Activated CD8-positive, alpha-beta memory T cell treated with anti-CD3 and anti-CD28 coated beads, Interleukin-2, amount 10 ng/mL, durations not matched to agents 7 days and 5 days (primary cell): Measurements from ENCODE around the gene ADAMTS4. TPM values are rescaled to one million over a fixed set of nuclear protein-coding genes. Genes with fewer than 3 reads are reported as not detected.

Experiments used
- ATAC-seq: fragments of 150-1000 bp; cut with Tn5 transposase; one replicate; pipeline ENCODE4 v1.10.0; 2021; ENCODE audit warnings: moderate library complexity
- CTCF ChIA-PET: fragments of 350-600 bp; sonication (Branson Sonifier 250); formaldehyde crosslinking; loops from one replicate; lab custom pipeline; 2021; ENCODE audit warnings: antibody characterized with exemption; lab: Charles Lee
- DNase-seq: peaks from one replicate; pipeline ENCODE4 v3.0.0-alpha.2; 2020
- H3K27ac Mint-ChIP-seq: one replicate; pipeline ENCODE4 v1.8.0; 2021; ENCODE audit warnings: mild to moderate bottlenecking, mixed read lengths
- H3K27me3 Mint-ChIP-seq: one replicate; pipeline ENCODE4 v1.8.0; 2021; ENCODE audit warnings: mixed read lengths
- H3K36me3 Mint-ChIP-seq: one replicate; pipeline ENCODE4 v1.8.0; 2021; ENCODE audit warnings: mild to moderate bottlenecking, mixed read lengths
- H3K4me1 Mint-ChIP-seq: one replicate; pipeline ENCODE4 v1.8.0; 2021; ENCODE audit warnings: mixed read lengths
- H3K4me3 Mint-ChIP-seq: one replicate; pipeline ENCODE4 v1.8.0; 2021; ENCODE audit warnings: mild to moderate bottlenecking, moderate library complexity, mixed read lengths
- H3K9me3 Mint-ChIP-seq: one replicate; pipeline ENCODE4 v1.8.0; 2022; ENCODE audit warnings: low read depth, mixed read lengths
- total RNA-seq, 2 experiments: library from RNA; stranded (reverse); gene quantifications; one replicate each; pipeline ENCODE4 v1.2.3, GENCODE V29; 2021

ADAMTS4 gene, protein sequence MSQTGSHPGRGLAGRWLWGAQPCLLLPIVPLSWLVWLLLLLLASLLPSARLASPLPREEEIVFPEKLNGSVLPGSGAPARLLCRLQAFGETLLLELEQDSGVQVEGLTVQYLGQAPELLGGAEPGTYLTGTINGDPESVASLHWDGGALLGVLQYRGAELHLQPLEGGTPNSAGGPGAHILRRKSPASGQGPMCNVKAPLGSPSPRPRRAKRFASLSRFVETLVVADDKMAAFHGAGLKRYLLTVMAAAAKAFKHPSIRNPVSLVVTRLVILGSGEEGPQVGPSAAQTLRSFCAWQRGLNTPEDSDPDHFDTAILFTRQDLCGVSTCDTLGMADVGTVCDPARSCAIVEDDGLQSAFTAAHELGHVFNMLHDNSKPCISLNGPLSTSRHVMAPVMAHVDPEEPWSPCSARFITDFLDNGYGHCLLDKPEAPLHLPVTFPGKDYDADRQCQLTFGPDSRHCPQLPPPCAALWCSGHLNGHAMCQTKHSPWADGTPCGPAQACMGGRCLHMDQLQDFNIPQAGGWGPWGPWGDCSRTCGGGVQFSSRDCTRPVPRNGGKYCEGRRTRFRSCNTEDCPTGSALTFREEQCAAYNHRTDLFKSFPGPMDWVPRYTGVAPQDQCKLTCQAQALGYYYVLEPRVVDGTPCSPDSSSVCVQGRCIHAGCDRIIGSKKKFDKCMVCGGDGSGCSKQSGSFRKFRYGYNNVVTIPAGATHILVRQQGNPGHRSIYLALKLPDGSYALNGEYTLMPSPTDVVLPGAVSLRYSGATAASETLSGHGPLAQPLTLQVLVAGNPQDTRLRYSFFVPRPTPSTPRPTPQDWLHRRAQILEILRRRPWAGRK
- under 1 TPM; 0.30 to 0.38 TPM for total RNA-seq

DNA sequence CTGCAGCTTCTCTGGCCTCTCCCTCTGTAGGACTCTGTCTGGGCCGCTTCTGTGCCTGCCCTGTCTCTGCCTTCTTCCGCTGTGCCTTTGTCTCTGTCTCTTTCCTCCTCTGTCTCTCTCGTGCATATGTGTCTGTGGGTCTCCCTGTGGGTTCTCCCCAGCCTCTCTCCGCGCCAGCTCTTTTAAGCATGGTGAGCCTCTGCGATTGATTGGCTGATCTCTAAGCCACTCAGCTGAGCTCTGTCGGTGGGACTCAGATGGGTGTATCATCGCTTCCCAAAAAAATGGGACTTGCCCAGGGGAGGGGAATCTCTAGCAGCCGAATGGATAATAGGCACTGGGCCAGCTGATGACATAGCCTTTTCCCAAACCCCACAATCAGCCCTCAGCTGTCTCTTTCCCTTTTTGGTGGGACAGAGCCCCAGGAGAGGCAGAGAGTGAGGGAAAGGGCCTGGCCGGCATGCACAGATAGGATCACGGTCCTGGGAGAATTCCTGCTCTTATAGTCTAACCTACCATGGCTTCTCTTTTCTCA, at the start of gene ADAMTS4:
ADAMTS4 (minus strand) TSS at position 158 of the 535 bp plus-strand sequence. CDS start 427 bp downstream, outside the sequence.
- ATAC-seq, result no peak
- DNase-seq, result no peak
- Mint-ChIP-seq H3K4me3 (no peak within 1 kb of the TSS), H3K9me3 (no peaks in the 10 kb centered on the region), H3K27me3 (no peaks in the 10 kb centered on the region), H3K4me1 (peaks cover 60% of the 10 kb centered on the region), H3K27ac (peak within 1 kb of the TSS; percentile 95), H3K36me3 (peaks cover 9% of the 10 kb centered on the region)
- CTCF ChIA-PET, result interaction anchor here (0.9 to 2.3 kb wide), 6 partner anchors 18 to 183 kb away, joined by 3 to 6 read pairs (median 3); partner anchors contain the start of genes PPOX and TOMM40L

DNA sequence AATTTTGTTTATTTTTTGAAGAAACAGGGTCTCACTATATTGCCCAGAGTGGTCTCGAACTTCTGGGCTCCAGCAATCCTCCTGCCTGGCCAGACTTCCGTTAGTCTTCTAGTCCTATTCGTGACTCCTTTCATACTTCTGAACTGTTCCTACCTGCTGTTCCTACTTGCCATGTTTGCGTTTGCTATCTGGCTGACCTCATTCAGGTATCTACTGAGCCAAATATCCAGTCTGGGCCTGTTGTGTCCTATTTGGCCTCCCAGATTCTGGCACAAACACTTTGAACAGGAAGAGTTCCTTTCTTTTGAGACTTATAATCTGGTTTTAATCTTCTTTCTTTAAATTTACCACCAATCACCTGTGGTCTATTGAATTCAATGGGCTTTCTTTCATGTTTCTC, 46.0 kb upstream of the ADAMTS4 start:
- no peak overlapping the region for H3K27ac Mint-ChIP-seq
- no peak overlapping the region for H3K4me3 Mint-ChIP-seq
- ATAC-seq, result no peak
- H3K27me3 Mint-ChIP-seq, result peaks cover 11% of the 10 kb centered on the region
- H3K9me3 Mint-ChIP-seq, result no peaks in the 10 kb centered on the region
- H3K4me1 Mint-ChIP-seq, result no peaks in the 10 kb centered on the region
- no peak for DNase-seq
- CTCF ChIA-PET, result no interaction called here
- H3K36me3 Mint-ChIP-seq, result no peaks in the 10 kb centered on the region

DNA sequence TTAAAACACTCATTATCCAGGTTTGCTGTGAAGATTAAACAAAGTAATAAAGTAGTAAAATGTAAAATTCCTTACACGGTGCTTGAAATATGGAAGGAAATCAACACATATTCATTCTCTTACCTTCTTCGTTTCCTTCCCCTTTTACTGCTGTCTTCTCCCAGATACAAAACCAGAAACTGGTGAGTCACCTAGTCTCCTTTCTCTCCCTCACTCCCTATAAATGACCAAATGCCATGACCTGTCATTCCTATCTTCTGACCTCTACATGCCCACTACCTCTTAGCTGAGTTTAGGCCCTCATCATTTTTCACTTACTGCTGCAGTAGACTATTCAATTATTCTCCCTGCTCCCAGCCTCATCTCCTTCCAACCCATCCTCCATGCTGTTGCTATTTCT, 43.5 kb upstream of the ADAMTS4 start:
- no peaks in the 10 kb centered on the region for H3K4me1 Mint-ChIP-seq
- H3K27me3 Mint-ChIP-seq, result peaks cover 11% of the 10 kb centered on the region
- no peak overlapping the region for H3K4me3 Mint-ChIP-seq
- ATAC-seq (no peak), DNase-seq (no peak)
- CTCF ChIA-PET, result no interaction called here
- no peaks in the 10 kb centered on the region for H3K9me3 Mint-ChIP-seq
- H3K36me3 Mint-ChIP-seq, result no peaks in the 10 kb centered on the region
- H3K27ac Mint-ChIP-seq, result no peak overlapping the region

DNA sequence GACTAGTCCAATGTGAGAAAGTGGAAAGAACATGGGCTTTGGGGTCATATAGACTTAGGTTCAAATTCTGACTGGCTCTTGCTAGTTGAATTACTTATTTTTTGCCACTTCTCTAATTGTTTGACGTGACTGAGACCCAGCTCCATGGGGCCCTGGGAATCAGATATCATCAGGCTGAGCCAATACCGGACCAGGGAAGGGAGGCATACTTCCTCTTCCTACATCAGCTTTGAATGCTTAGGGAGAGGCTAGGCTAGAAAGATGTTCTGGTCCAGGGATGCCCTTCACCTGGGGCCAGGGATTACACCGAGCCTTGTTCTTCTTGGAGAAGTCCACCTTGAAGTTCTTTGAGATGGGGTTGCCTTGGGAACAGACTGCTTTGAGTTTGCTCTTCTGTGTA, 42.8 kb upstream of the ADAMTS4 start:
- Mint-ChIP-seq H3K9me3 (no peaks in the 10 kb centered on the region), H3K4me1 (no peaks in the 10 kb centered on the region), H3K27ac (no peak overlapping the region), H3K27me3 (peaks cover 9% of the 10 kb centered on the region), H3K4me3 (no peak overlapping the region), H3K36me3 (no peaks in the 10 kb centered on the region)
- CTCF ChIA-PET, result interaction anchor here (1.0 kb wide), 1 partner anchor 50 kb away, joined by 3 read pairs; no protein-coding TSS in a partner anchor
- DNase-seq (no peak), ATAC-seq (no peak)

DNA sequence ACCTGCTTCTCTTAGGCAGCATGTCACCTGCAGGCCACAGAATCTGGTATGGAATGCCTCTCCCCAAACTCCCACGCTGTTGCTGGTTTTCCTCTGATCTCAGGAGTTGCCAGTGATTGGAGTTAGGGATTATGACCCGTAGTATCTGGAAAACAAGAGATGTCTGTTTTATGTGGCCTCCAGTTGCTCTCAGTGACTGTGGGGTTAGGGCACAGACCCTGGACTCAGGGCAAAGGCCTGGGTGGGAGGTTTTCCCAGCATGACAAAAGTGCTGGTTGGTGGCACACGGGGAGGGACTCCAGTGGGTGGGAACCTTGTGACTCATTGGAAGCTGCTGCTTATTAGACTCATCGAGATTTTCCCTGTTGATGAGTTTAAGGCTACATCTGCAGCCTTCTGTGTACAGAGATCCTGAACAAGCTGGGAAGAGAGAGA, 39.2 kb upstream of the ADAMTS4 start, which contains the start of gene NR1I3:
NR1I3 (minus strand) TSS at position 165 of the 435 bp plus-strand sequence. CDS start 1,638 bp downstream, outside the sequence.
- Mint-ChIP-seq H3K4me3 (no peak within 1 kb of the TSS), H3K36me3 (no peaks in the 10 kb centered on the region), H3K27ac (no peak within 1 kb of the TSS), H3K4me1 (no peaks in the 10 kb centered on the region), H3K27me3 (peaks cover 9% of the 10 kb centered on the region), H3K9me3 (no peaks in the 10 kb centered on the region)
- no peak for ATAC-seq
- CTCF ChIA-PET, result interaction anchor here (0.8 to 1.3 kb wide), 2 partner anchors 11 to 144 kb away, joined by 4 read pairs; no protein-coding TSS in a partner anchor
- no peak for DNase-seq

DNA sequence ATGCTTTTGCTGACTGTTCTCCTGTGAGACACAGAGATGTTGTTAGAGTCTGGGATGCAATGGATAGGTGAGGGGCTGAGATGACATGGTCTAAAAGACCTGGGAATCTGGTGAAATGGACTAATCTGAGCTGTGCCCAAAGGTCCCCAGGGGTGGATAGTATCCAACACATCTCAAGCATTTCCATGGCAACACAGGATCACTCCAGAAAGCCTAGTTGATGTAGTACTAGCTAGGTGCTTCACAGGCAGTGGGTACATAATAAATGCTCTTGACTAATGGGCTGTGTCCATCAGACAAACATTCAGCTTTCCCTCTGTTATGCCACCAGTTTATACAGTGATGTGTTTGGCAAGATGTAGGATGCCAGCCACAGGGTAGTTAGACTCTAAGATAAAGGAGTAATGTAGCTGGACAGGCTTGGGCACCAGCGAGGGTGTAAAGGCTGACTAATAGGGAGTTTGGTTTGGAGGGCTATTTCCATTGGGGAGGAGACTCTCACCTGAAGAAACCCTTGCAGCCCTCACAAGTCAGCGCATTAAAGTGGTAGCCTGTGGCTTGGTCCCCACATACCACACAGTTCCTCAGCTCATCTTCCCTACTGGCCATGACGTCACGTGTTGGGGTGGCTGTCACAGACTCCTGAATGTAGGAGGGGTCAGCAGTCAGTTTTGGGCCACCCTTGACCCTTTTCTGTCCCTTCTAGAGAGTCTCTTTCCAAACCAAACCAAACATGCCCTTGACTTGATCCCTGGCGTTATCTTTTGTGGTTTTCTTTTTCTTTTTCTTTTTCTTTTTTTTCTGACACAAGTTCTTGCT, 37.3 kb upstream of the ADAMTS4 start:
- ATAC-seq (no peak), DNase-seq (no peak)
- Mint-ChIP-seq H3K9me3 (no peaks in the 10 kb centered on the region), H3K36me3 (no peaks in the 10 kb centered on the region), H3K27me3 (peaks cover 6% of the 10 kb centered on the region), H3K4me1 (no peaks in the 10 kb centered on the region), H3K4me3 (no peak overlapping the region), H3K27ac (no peak overlapping the region)
- CTCF ChIA-PET, result interaction anchor here (1.3 to 1.4 kb wide), 2 partner anchors 9 to 146 kb away, joined by 4 read pairs; no protein-coding TSS in a partner anchor

DNA sequence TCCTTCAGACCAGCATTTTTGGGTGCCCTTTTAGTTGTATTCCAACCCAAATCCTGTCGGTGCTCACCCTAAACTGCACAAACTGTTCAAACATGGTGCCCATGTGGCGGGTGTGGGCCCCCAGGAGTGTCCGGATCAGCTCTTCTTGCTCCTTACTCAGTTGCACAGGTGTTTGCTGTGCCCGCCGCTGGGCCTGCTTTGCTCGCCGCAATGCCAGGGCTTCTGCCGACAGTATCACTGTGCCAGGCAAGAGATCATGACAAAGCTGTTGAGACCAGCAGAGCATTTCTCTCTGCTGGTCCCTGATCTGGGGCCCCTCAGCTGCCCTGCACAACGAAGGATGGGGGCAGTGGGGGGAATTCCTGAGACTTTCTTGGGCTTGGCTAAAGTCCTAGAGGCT, 34.2 kb upstream of the ADAMTS4 start:
- Mint-ChIP-seq H3K9me3 (no peaks in the 10 kb centered on the region), H3K27ac (no peak overlapping the region), H3K4me1 (peaks cover 3% of the 10 kb centered on the region), H3K36me3 (peaks cover 3% of the 10 kb centered on the region), H3K27me3 (no peaks in the 10 kb centered on the region), H3K4me3 (no peak overlapping the region)
- CTCF ChIA-PET, result interaction anchor here (1.9 to 11.7 kb wide), 2 partner anchors 58 to 152 kb away, joined by 8 to 215 read pairs; no protein-coding TSS in a partner anchor
- ATAC-seq, result no peak
- no peak for DNase-seq

DNA sequence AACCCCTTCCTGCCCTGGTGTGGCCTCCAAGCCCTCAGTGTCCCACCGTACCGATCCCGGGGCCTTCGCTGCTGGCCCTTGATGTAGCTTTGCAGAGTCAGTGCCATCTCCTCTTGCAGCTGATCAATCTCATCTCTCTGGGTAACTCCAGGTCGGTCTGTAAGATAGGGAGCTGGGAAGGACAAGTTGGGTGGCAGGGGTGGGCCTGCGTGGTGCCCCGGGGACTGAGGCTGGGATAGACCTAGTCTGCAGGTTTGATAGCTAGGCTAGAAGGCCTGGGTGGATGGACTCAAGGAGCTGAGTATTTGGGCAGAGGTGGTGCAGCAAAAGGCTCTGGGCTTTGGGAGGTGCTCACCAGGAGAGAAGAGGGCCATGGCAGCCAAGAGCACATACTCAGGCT, 31.9 kb upstream of the ADAMTS4 start:
- no peak overlapping the region for H3K27ac Mint-ChIP-seq
- H3K9me3 Mint-ChIP-seq, result no peaks in the 10 kb centered on the region
- CTCF ChIA-PET, result interaction anchor here (0.8 to 11.7 kb wide), 12 partner anchors 11 to 154 kb away, joined by 3 to 215 read pairs (median 4); partner anchors contain the start of gene NDUFS2
- ATAC-seq, result no peak
- H3K27me3 Mint-ChIP-seq, result no peaks in the 10 kb centered on the region
- DNase-seq, result no peak
- H3K36me3 Mint-ChIP-seq, result peaks cover 3% of the 10 kb centered on the region
- H3K4me3 Mint-ChIP-seq, result no peak overlapping the region
- H3K4me1 Mint-ChIP-seq, result peaks cover 22% of the 10 kb centered on the region

DNA sequence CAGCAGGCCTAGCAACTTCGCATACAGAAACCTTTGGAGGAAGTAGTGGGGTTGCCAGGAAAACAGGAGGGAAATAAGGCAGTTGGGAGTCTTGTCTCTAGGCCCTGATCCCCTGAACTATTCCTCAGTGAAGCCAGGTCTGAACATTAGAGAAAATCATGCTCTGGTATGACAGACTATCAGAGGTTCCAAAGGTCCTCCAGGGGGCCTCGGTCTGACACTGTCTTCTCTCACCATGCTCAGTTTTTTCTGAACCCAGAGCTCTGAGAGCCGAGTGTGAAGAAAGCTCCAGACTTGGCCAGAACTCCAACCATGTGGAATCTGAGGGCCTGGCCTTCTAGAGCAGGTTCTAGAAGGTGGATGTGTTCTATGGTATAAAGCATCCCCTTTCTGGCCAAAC, 31.0 kb upstream of the ADAMTS4 start:
- no peak overlapping the region for H3K27ac Mint-ChIP-seq
- peaks cover 3% of the 10 kb centered on the region for H3K36me3 Mint-ChIP-seq
- peaks cover 29% of the 10 kb centered on the region for H3K4me1 Mint-ChIP-seq
- no peaks in the 10 kb centered on the region for H3K27me3 Mint-ChIP-seq
- ATAC-seq, result no peak
- DNase-seq, result no peak
- no peaks in the 10 kb centered on the region for H3K9me3 Mint-ChIP-seq
- CTCF ChIA-PET, result interaction anchor here (0.8 to 11.7 kb wide), 15 partner anchors 11 to 155 kb away, joined by 3 to 215 read pairs (median 4); partner anchors contain the start of gene NDUFS2
- no peak overlapping the region for H3K4me3 Mint-ChIP-seq

DNA sequence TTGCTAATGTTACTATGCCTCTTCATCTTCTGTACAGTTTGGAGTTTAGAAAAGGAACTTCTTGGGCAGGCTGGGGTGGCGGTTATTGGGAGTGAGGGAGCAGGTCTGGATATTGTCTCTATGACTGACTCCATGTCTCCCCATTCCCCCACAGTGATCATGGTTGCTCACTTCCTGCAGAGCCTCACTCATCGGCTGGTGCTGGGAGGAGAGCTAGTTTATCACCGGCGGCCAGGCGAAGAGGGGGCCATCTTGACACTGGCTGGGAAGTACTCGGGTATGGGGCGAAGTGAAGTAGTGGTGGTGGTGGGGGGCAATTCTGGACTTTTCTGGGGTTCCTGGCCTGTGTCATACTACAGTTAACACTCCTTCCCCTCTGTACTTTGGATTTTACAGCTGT, 29.2 kb upstream of the ADAMTS4 start:
- ATAC-seq, result no peak
- peak overlapping the region; percentile 93 for H3K27ac Mint-ChIP-seq
- peaks cover 3% of the 10 kb centered on the region for H3K36me3 Mint-ChIP-seq
- H3K9me3 Mint-ChIP-seq, result no peaks in the 10 kb centered on the region
- H3K27me3 Mint-ChIP-seq, result no peaks in the 10 kb centered on the region
- no peak overlapping the region for H3K4me3 Mint-ChIP-seq
- peaks cover 30% of the 10 kb centered on the region for H3K4me1 Mint-ChIP-seq
- CTCF ChIA-PET, result interaction anchor here (0.9 to 11.7 kb wide), 11 partner anchors 8 to 157 kb away, joined by 3 to 215 read pairs (median 12); partner anchors contain the start of genes B4GALT3, NDUFS2 and PPOX
- no peak for DNase-seq

DNA sequence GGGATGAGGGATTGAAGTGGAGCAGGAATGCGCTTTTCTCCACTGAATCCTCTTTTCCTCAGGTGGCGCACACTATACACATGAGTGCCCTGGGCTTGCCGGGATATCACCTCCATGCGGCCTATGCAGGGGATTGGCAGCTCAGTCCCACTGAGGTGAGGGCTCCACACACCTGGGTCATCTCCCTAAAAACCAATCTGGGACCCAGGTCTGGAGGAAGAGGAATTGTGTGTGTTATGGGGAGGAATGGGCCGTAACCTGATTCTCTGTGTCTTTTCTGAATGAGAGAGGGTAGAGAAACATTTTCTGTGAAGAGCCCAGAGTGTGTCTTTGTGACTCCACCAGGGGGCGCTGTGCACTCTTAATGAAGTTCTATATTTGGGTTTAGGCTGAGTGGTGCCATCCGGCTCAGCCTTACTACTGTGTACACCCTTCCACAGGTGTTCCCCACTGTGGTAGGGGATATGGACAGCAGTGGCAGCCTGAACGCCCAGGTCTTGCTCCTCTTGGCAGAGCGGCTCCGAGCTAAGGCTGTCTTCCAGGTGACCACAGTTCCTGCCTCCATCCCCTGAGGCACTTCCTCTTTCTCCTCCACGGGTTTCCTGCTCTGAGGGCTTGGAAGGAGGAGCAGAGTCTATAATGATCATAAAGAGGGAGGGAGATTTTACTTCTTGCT, 28.5 kb upstream of the ADAMTS4 start:
- no peaks in the 10 kb centered on the region for H3K27me3 Mint-ChIP-seq
- H3K9me3 Mint-ChIP-seq, result no peaks in the 10 kb centered on the region
- peak; percentile 92 for DNase-seq
- peaks cover 30% of the 10 kb centered on the region for H3K4me1 Mint-ChIP-seq
- H3K36me3 Mint-ChIP-seq, result peaks cover 3% of the 10 kb centered on the region
- ATAC-seq, result peak; percentile 40
- H3K4me3 Mint-ChIP-seq, result peak overlapping the region; percentile 95
- H3K27ac Mint-ChIP-seq, result peak overlapping the region; percentile 93
- CTCF ChIA-PET, result interaction anchor here (0.8 to 11.7 kb wide), 18 partner anchors 9 to 173 kb away, joined by 3 to 215 read pairs (median 13); partner anchors contain the start of genes B4GALT3, CFAP126, NDUFS2 and PPOX
